Fibroblast of lung (primary cell): ENCODE measurements around the gene BRD7. TPM values are rescaled to one million over a fixed set of nuclear protein-coding genes. Genes with fewer than 3 reads are reported as not detected.

Experiments used
- DNase-seq, 2 donors: peaks; one replicate each; pipeline versions ENCODE4 v3.0.0 to v3.0.0-alpha.2; 2010; ENCODE audit warnings: low read depth in 2 of 2
- H2AFZ ChIP-seq: 2 replicates; pipeline ENCODE4 v1.5.1; 2012; ENCODE audit warnings: low read length, control low read depth, inconsistent platforms
- H3K27ac ChIP-seq: 2 replicates; pipeline ENCODE4 v1.5.1; 2011; ENCODE audit warnings: low read length, control low read depth; ENCODE audit not compliant: insufficient read depth
- H3K27me3 ChIP-seq: 2 replicates; pipeline ENCODE4 v1.5.1; 2011; ENCODE audit warnings: mild to moderate bottlenecking, low read length; ENCODE audit not compliant: control insufficient read depth, insufficient read depth
- H3K36me3 ChIP-seq: 2 replicates; pipeline ENCODE4 v1.5.1; 2011; ENCODE audit warnings: low read length; ENCODE audit not compliant: control insufficient read depth, insufficient read depth
- H3K4me1 ChIP-seq: 2 replicates; pipeline ENCODE4 v1.5.1; 2011; ENCODE audit warnings: low read length; ENCODE audit not compliant: control insufficient read depth, insufficient read depth; ENCODE audit errors: extremely low read depth
- H3K4me2 ChIP-seq: 2 replicates; pipeline ENCODE4 v1.5.1; 2011; ENCODE audit warnings: low read length, control low read depth; ENCODE audit not compliant: insufficient read depth; ENCODE audit errors: extremely low read depth
- H3K4me3 ChIP-seq, 4 experiments: fragments of 200-600 bp in 1 of 4; sonication (generic) in 1 of 4; replicated peaks in 1 of 4; 2 replicates each; pipeline ENCODE4 v1.5.1; 2011 to 2016; ENCODE audit warnings: low read length in 4 of 4, low read depth in 3 of 4, mild to moderate bottlenecking in 3 of 4, control low read depth in 2 of 4, inconsistent platforms in 1 of 4, mixed read lengths in 1 of 4; ENCODE audit not compliant: insufficient read depth in 1 of 4; ENCODE audit errors: control extremely low read depth in 1 of 4
- H3K79me2 ChIP-seq: 2 replicates; pipeline ENCODE4 v1.5.1; 2012; ENCODE audit warnings: mild to moderate bottlenecking, low read length, inconsistent platforms; ENCODE audit not compliant: control insufficient read depth, insufficient read depth
- H3K9ac ChIP-seq: 2 replicates; pipeline ENCODE4 v1.5.1; 2011; ENCODE audit warnings: mild to moderate bottlenecking, low read length, control low read depth; ENCODE audit not compliant: insufficient read depth
- H3K9me3 ChIP-seq: 2 replicates; pipeline ENCODE4 v1.5.1; 2012; ENCODE audit warnings: low read depth, low read length; ENCODE audit not compliant: control insufficient read depth, insufficient read depth
- H4K20me1 ChIP-seq: 2 replicates; pipeline ENCODE4 v1.5.1; 2011; ENCODE audit warnings: low read length; ENCODE audit not compliant: control insufficient read depth, insufficient read depth; ENCODE audit errors: extremely low read depth
- CTCF ChIP-seq, 2 donors: IDR thresholded peaks in 1 of 2; conservative IDR thresholded peaks in 1 of 2; 1 replicate in 1 of 2; 2 replicates in 1 of 2; pipeline ENCODE4 v1.5.1; 2011 to 2012; ENCODE audit warnings: low read length in 2 of 2, control low read depth in 1 of 2, inconsistent platforms in 1 of 2, low read depth in 1 of 2, mild to moderate bottlenecking in 1 of 2
- EZH2 ChIP-seq: IDR thresholded peaks from 2 replicates; pipeline ENCODE4 v1.5.1; 2012; ENCODE audit warnings: low read length, control low read depth, mild to moderate bottlenecking; ENCODE audit errors: missing control alignments
- polyA plus RNA-seq, 2 donors: library from polyadenylated mRNA; depleted of rRNA in 1 of 2; stranded (reverse) in 1 of 2; unstranded in 1 of 2; fragments of >200 nt; gene quantifications; 2 replicates each; pipeline ENCODE4 v1.2.1, GENCODE V29; 2011 to 2012; ENCODE audit warnings: missing spikeins in 1 of 2
- total RNA-seq: library from RNA; depleted of rRNA; stranded (reverse); fragments of >200 nt; gene quantifications from 2 replicates; pipeline ENCODE4 v1.2.1, GENCODE V29; 2014

Gene BRD7
- total and polyA plus RNA-seq, 2 donors (not counting 1 experiment from before 2014, with no cell fraction given) = 50.0 to 51.5 TPM

GRCh38 chr16:50272111-50272571 lies 96.6 kb downstream of the BRD7 start:
- no peaks in the 10 kb centered on the region for H3K4me1 ChIP-seq
- TF ChIP-seq CTCF (conservative IDR thresholded peaks at IDR 0.05 in 1 of 2, IDR thresholded peaks at IDR 0.05 in 1 of 2; ENCODE audit: low read depth in 1 of 2, low read length in 2 of 2) = no peak
- no peak for TF ChIP-seq EZH2
- H3K79me2 ChIP-seq = peaks cover 2% of the 10 kb centered on the region
- no peaks in the 10 kb centered on the region for H3K36me3 ChIP-seq
- H3K9ac ChIP-seq = no peak overlapping the region
- no peaks in the 10 kb centered on the region for H3K27me3 ChIP-seq
- H3K4me3 ChIP-seq = no peak overlapping the region
- H4K20me1 ChIP-seq = no peaks in the 10 kb centered on the region
- no peak overlapping the region for H3K27ac ChIP-seq
- no peak for DNase-seq
- H2AFZ ChIP-seq = no peak overlapping the region
- H3K4me2 ChIP-seq = no peak overlapping the region
- H3K9me3 ChIP-seq = no peaks in the 10 kb centered on the region

GRCh38 chr16:50271148-50272041 lies 97.4 kb downstream of the BRD7 start:
- no peak overlapping the region for H2AFZ ChIP-seq
- no peak overlapping the region for H3K4me2 ChIP-seq
- no peaks in the 10 kb centered on the region for H3K9me3 ChIP-seq
- no peaks in the 10 kb centered on the region for H3K27me3 ChIP-seq
- peaks cover 4% of the 10 kb centered on the region for H3K4me1 ChIP-seq
- H3K79me2 ChIP-seq = peaks cover 2% of the 10 kb centered on the region
- H3K9ac ChIP-seq = no peak overlapping the region
- H3K4me3 ChIP-seq = no peak overlapping the region
- H4K20me1 ChIP-seq = no peaks in the 10 kb centered on the region
- no peaks in the 10 kb centered on the region for H3K36me3 ChIP-seq
- DNase-seq = no peak
- H3K27ac ChIP-seq = no peak overlapping the region
- no peak for TF ChIP-seq CTCF (conservative IDR thresholded peaks at IDR 0.05 in 1 of 2, IDR thresholded peaks at IDR 0.05 in 1 of 2; ENCODE audit: low read depth in 1 of 2, low read length in 2 of 2)

- Histone ChIP-seq H3K27ac (no peak overlapping the region), H3K27me3 (no peaks in the 10 kb centered on the region), H3K4me1 (peaks cover 10% of the 10 kb centered on the region), H3K4me2 (no peak overlapping the region), H3K79me2 (peaks cover 2% of the 10 kb centered on the region), H3K9ac (no peak overlapping the region), H3K9me3 (no peaks in the 10 kb centered on the region), H2AFZ (no peak overlapping the region), H3K36me3 (no peaks in the 10 kb centered on the region), H4K20me1 (no peaks in the 10 kb centered on the region), H3K4me3 (no peak overlapping the region)
- TF ChIP-seq EZH2 = no peak
- TF ChIP-seq CTCF (conservative IDR thresholded peaks at IDR 0.05 in 1 of 2, IDR thresholded peaks at IDR 0.05 in 1 of 2; ENCODE audit: low read depth in 1 of 2, low read length in 2 of 2) = no peak
- no peak for DNase-seq
Measured at GRCh38 chr16:50270510-50271147, 98.2 kb downstream of the BRD7 start.
